PC-3 (cell line): ENCODE results near the gene POLDIP2. TPM values are rescaled to one million over a fixed set of nuclear protein-coding genes. Genes with fewer than 3 reads are reported as not detected.

Source experiments
- ATAC-seq: fragments of 200-7000 bp; cut with Tn5 transposase; 2 replicates; pipeline ENCODE4 v1.9.1; 2020; ENCODE audit warnings: mild to moderate bottlenecking, moderate library complexity
- BruUV-seq: library from RNA; stranded (reverse); fragments of 400-500 nt; replicated peaks from 2 replicates; lab custom pipeline; 2021; lab: Mats Ljungman, UMichigan
- CTCF ChIA-PET: fragments of 300-600 bp; sonication (Branson Sonifier 250); formaldehyde crosslinking; loops from one replicate; lab custom pipeline; 2022; ENCODE audit warnings: antibody characterized with exemption; lab: Charles Lee
- POLR2A ChIA-PET: fragments of 300-600 bp; sonication (Branson Sonifier 250); formaldehyde crosslinking; loops from one replicate; lab custom pipeline; 2022; ENCODE audit warnings: antibody characterized with exemption; ENCODE audit not compliant: unreplicated experiment; lab: Charles Lee
- DNase-seq: peaks from one replicate; pipeline ENCODE4 v3.0.0-alpha.2; 2015
- H2AFZ ChIP-seq: fragments of 300-600 bp; sonication (generic); 2 replicates; pipeline ENCODE4 v1.6.0; 2016; ENCODE audit warnings: antibody characterized with exemption, low read length
- H3F3A ChIP-seq: fragments of 300-600 bp; sonication (generic); one replicate; pipeline ENCODE4 v1.6.0; 2017; ENCODE audit warnings: antibody characterized with exemption, low read length, control low read depth, mild to moderate bottlenecking; ENCODE audit not compliant: unreplicated experiment
- H3K27ac ChIP-seq: fragments of 300-600 bp; sonication (generic); 2 replicates; pipeline ENCODE4 v1.5.1; 2016; ENCODE audit warnings: mild to moderate bottlenecking, low read length
- H3K27me3 ChIP-seq: fragments of 300-600 bp; sonication (generic); 2 replicates; pipeline ENCODE4 v1.6.1; 2016; ENCODE audit warnings: low read length, mixed read lengths
- H3K36me3 ChIP-seq: fragments of 300-600 bp; sonication (generic); 2 replicates; pipeline ENCODE4 v1.6.1; 2016; ENCODE audit warnings: low read depth, mixed run types, low read length, mixed read lengths
- H3K4me1 ChIP-seq: fragments of 300-600 bp; sonication (generic); 2 replicates; pipeline ENCODE4 v1.5.1; 2016; ENCODE audit warnings: low read length; ENCODE audit not compliant: insufficient read depth
- H3K4me2 ChIP-seq: fragments of 300-600 bp; sonication (generic); 2 replicates; pipeline ENCODE4 v1.6.0; 2016; ENCODE audit warnings: low read length
- H3K4me3 ChIP-seq: fragments of 300-600 bp; sonication (generic); 2 replicates; pipeline ENCODE4 v1.5.1; 2016; ENCODE audit warnings: mild to moderate bottlenecking, low read length, mixed read lengths
- H3K79me2 ChIP-seq: fragments of 300-600 bp; sonication (generic); 2 replicates; pipeline ENCODE4 v1.6.1; 2017; ENCODE audit warnings: low read length, mixed read lengths
- H3K9ac ChIP-seq: fragments of 300-600 bp; sonication (generic); 2 replicates; pipeline ENCODE4 v1.6.0; 2016; ENCODE audit warnings: mild to moderate bottlenecking, low read length
- H3K9me2 ChIP-seq: fragments of 300-600 bp; sonication (generic); replicated peaks from 2 replicates; pipeline ENCODE4 v1.6.1; 2016; ENCODE audit warnings: mixed run types, low read length, mixed read lengths
- H3K9me3 ChIP-seq: fragments of 300-600 bp; sonication (generic); 2 replicates; pipeline ENCODE4 v1.6.1; 2016; ENCODE audit warnings: low read length, mixed read lengths
- H4K20me1 ChIP-seq: fragments of 300-600 bp; sonication (generic); 2 replicates; pipeline ENCODE4 v1.6.1; 2016; ENCODE audit warnings: low read length, mixed read lengths
- EZH2 ChIP-seq: fragments of 300-600 bp; sonication (generic); IDR thresholded peaks from one replicate; pipeline ENCODE4 v1.6.1; 2017; ENCODE audit warnings: antibody characterized with exemption, mild to moderate bottlenecking, low read length; ENCODE audit not compliant: unreplicated experiment
- EZH2phosphoT487 ChIP-seq: fragments of 300-600 bp; sonication (generic); IDR thresholded peaks from 2 replicates; pipeline ENCODE4 v1.6.1; 2018; ENCODE audit warnings: mild to moderate bottlenecking, antibody characterized with exemption, low read length, borderline replicate concordance
- intact Hi-C: fragments of 100-400 bp; cut with micrococcal nuclease; formaldehyde crosslinking; loops from 2 replicates; pipeline ENCODE4 v1.9.0; 2023
- total RNA-seq: library from RNA; depleted of rRNA; stranded (reverse); fragments of >200 nt; gene quantifications from 2 replicates; pipeline ENCODE4 v1.2.3, GENCODE V29; 2014
- TF ChIP-seq, protein P1 (sequence below): fragments of 300-600 bp; sonication (generic); conservative IDR thresholded peaks from 2 replicates; pipeline ENCODE4 v1.5.1; 2017; ENCODE audit warnings: antibody characterized with exemption, low read depth, mild to moderate bottlenecking, low read length

The POLDIP2 gene
- total RNA-seq, 1 experiment from 2014 or later: 137 TPM

GRCh38 chr17:28367641-28368305 lies 10.4 kb upstream of the POLDIP2 start:
- no peaks in the 10 kb centered on the region for H3F3A ChIP-seq
- no TSS peak for BruUV-seq
- H3K27ac ChIP-seq: no peak overlapping the region
- H4K20me1 ChIP-seq: no peaks in the 10 kb centered on the region
- H2AFZ ChIP-seq: no peak overlapping the region
- no peak overlapping the region for H3K9ac ChIP-seq
- ChIA-PET POLR2A (no interaction called here), CTCF (interaction anchor here (0.6 kb wide), 1 partner anchor 1149 kb away, joined by 4 read pairs; no protein-coding TSS in a partner anchor)
- H3K4me1 ChIP-seq: no peaks in the 10 kb centered on the region
- intact Hi-C loops: loop anchor here (2.0 kb wide), 1 partner anchor 49 kb away; no protein-coding TSS in a partner anchor
- H3K36me3 ChIP-seq: no peaks in the 10 kb centered on the region
- no peaks in the 10 kb centered on the region for H3K9me2 ChIP-seq
- H3K4me3 ChIP-seq: no peak overlapping the region
- ATAC-seq: no peak
- TF ChIP-seq, protein P1, sequence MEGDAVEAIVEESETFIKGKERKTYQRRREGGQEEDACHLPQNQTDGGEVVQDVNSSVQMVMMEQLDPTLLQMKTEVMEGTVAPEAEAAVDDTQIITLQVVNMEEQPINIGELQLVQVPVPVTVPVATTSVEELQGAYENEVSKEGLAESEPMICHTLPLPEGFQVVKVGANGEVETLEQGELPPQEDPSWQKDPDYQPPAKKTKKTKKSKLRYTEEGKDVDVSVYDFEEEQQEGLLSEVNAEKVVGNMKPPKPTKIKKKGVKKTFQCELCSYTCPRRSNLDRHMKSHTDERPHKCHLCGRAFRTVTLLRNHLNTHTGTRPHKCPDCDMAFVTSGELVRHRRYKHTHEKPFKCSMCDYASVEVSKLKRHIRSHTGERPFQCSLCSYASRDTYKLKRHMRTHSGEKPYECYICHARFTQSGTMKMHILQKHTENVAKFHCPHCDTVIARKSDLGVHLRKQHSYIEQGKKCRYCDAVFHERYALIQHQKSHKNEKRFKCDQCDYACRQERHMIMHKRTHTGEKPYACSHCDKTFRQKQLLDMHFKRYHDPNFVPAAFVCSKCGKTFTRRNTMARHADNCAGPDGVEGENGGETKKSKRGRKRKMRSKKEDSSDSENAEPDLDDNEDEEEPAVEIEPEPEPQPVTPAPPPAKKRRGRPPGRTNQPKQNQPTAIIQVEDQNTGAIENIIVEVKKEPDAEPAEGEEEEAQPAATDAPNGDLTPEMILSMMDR: no peak
- TF ChIP-seq EZH2 (no peak), EZH2phosphoT487 (no peak)
- no peaks in the 10 kb centered on the region for H3K9me3 ChIP-seq
- H3K79me2 ChIP-seq: no peaks in the 10 kb centered on the region
- no peak overlapping the region for H3K4me2 ChIP-seq
- no peaks in the 10 kb centered on the region for H3K27me3 ChIP-seq
- DNase-seq: no peak

- no peaks in the 10 kb centered on the region for H3K4me1 ChIP-seq
- ChIA-PET POLR2A (no interaction called here), CTCF (no interaction called here)
- no peak overlapping the region for H3K4me3 ChIP-seq
- no peak overlapping the region for H3K4me2 ChIP-seq
- H4K20me1 ChIP-seq: no peaks in the 10 kb centered on the region
- BruUV-seq: no TSS peak
- no peak overlapping the region for H3K9ac ChIP-seq
- H3K79me2 ChIP-seq: no peaks in the 10 kb centered on the region
- intact Hi-C loops: loop anchor here (2.0 kb wide), 1 partner anchor 50 kb away; no protein-coding TSS in a partner anchor
- H3F3A ChIP-seq: no peaks in the 10 kb centered on the region
- no peaks in the 10 kb centered on the region for H3K9me3 ChIP-seq
- no peaks in the 10 kb centered on the region for H3K36me3 ChIP-seq
- no peak overlapping the region for H3K27ac ChIP-seq
- DNase-seq (no peak), ATAC-seq (no peak)
- no peak for TF ChIP-seq EZH2
- TF ChIP-seq EZH2phosphoT487: no peak
- TF ChIP-seq, protein P1: no peak
- no peaks in the 10 kb centered on the region for H3K9me2 ChIP-seq
- no peaks in the 10 kb centered on the region for H3K27me3 ChIP-seq
- no peak overlapping the region for H2AFZ ChIP-seq
These were observed 9.3 kb upstream of the POLDIP2 start for GRCh38 chr17:28366605-28367004.

GRCh38 chr17:28365487-28365886 lies 8.2 kb upstream of the POLDIP2 start:
- Histone ChIP-seq H3K4me2 (no peak overlapping the region), H4K20me1 (no peaks in the 10 kb centered on the region), H3K27me3 (no peaks in the 10 kb centered on the region), H3K4me1 (no peaks in the 10 kb centered on the region), H3K79me2 (no peaks in the 10 kb centered on the region), H2AFZ (no peak overlapping the region), H3K27ac (no peak overlapping the region), H3K9me3 (no peaks in the 10 kb centered on the region), H3K9me2 (no peaks in the 10 kb centered on the region), H3K4me3 (no peak overlapping the region), H3F3A (no peaks in the 10 kb centered on the region), H3K36me3 (peaks cover 5% of the 10 kb centered on the region; the same call in 1 of the 2 replicates), H3K9ac (no peak overlapping the region)
- no peak for TF ChIP-seq EZH2phosphoT487
- TF ChIP-seq, protein P1: no peak
- no peak for TF ChIP-seq EZH2
- intact Hi-C loops: no loop called here
- DNase-seq (no peak), ATAC-seq (no peak)
- ChIA-PET POLR2A (no interaction called here), CTCF (interaction anchor here (0.5 kb wide), 1 partner anchor 67 kb away, joined by 8 read pairs; no protein-coding TSS in a partner anchor)
- no TSS peak for BruUV-seq
